HCT116 (cell line): ENCODE results near the gene SELENOW. TPM values are rescaled to one million over a fixed set of nuclear protein-coding genes. Genes with fewer than 3 reads are reported as not detected.

Experiments
- ATAC-seq: fragments of 200-7000 bp; cut with Tn5 transposase; 2 replicates; pipeline ENCODE4 v1.9.1; 2020; ENCODE audit warnings: mild to moderate bottlenecking, moderate library complexity
- BruUV-seq: library from RNA; stranded (reverse); fragments of 400-500 nt; replicated peaks from 2 replicates; lab custom pipeline; 2021; lab: Mats Ljungman, UMichigan
- CTCF ChIA-PET: fragments of 300-600 bp; sonication (Branson Sonifier 250); formaldehyde crosslinking; loops from one replicate; lab custom pipeline; 2021; ENCODE audit warnings: antibody characterized with exemption; lab: Charles Lee
- POLR2A ChIA-PET: fragments of 300-600, 350-600 bp; sonication (Branson Sonifier 250); formaldehyde crosslinking; loops from one replicate; lab custom pipeline; 2021; ENCODE audit warnings: antibody characterized with exemption; lab: Charles Lee
- RAD21 ChIA-PET, 2 experiments: fragments of 300-600 bp; sonication (Branson Sonifier 250); formaldehyde crosslinking; loops; one replicate each; lab custom pipeline; 2023; ENCODE audit warnings: low total read pairs in 2 of 2; ENCODE audit not compliant: uncharacterized antibody in 2 of 2, unreplicated experiment in 2 of 2, low non-redundant PET in 1 of 2; lab: Charles Lee
- DNase-seq: peaks from one replicate; pipeline ENCODE4 v3.0.0-alpha.2; 2010; ENCODE audit warnings: low read depth, low spot score
- H2AFZ ChIP-seq: fragments of 200-600 bp; shearing (Covaris generic), sonication (generic); 2 replicates; pipeline ENCODE4 v1.6.1; 2017; ENCODE audit warnings: low read depth, mixed run types, mixed read lengths, antibody characterized with exemption, low read length; ENCODE audit not compliant: poor library complexity, severe bottlenecking
- H3K27ac ChIP-seq: 2 replicates; pipeline ENCODE4 v1.5.1; 2012; ENCODE audit warnings: low read depth, low read length
- H3K27me3 ChIP-seq: fragments of 200-600 bp; sonication (generic); 2 replicates; pipeline ENCODE4 v1.6.1; 2016; ENCODE audit warnings: mixed run types, low read length, mixed read lengths; ENCODE audit not compliant: insufficient read depth
- H3K36me3 ChIP-seq, 2 experiments: fragments of 200-500 bp in 1 of 2; fragments of 200-600 bp in 1 of 2; sonication (Bioruptor generic) in 1 of 2; sonication (generic) in 1 of 2; 2 replicates each; pipeline versions ENCODE4 v1.5.1 to v1.6.1; 2014 to 2016; ENCODE audit warnings: low read length in 2 of 2, inconsistent platforms in 1 of 2, mixed read lengths in 1 of 2, mixed run types in 1 of 2; ENCODE audit not compliant: insufficient read depth in 2 of 2, control insufficient read depth in 1 of 2
- H3K4me1 ChIP-seq, 2 experiments: fragments of 200-600 bp in 1 of 2; sonication (generic) in 1 of 2; 2 replicates each; pipeline versions ENCODE4 v1.5.1 to v1.6.1; 2012 to 2017; ENCODE audit warnings: low read length in 2 of 2, inconsistent platforms in 1 of 2, mild to moderate bottlenecking in 1 of 2, mixed read lengths in 1 of 2, mixed run types in 1 of 2, moderate library complexity in 1 of 2; ENCODE audit not compliant: insufficient read depth in 2 of 2, control insufficient read depth in 1 of 2
- H3K4me2 ChIP-seq: fragments of 200-600 bp; sonication (generic); 2 replicates; pipeline ENCODE4 v1.6.1; 2017; ENCODE audit warnings: mixed run types, low read length, mixed read lengths
- H3K4me3 ChIP-seq, 2 experiments: fragments of 200-600 bp in 1 of 2; sonication (generic) in 1 of 2; replicated peaks in 1 of 2; 2 replicates each; pipeline ENCODE4 v1.5.1; 2011 to 2016; ENCODE audit warnings: low read length in 2 of 2, control low read depth in 1 of 2, low read depth in 1 of 2, mild to moderate bottlenecking in 1 of 2, mixed read lengths in 1 of 2, mixed run types in 1 of 2
- H3K79me2 ChIP-seq: fragments of 200-600 bp; sonication (generic); 2 replicates; pipeline ENCODE4 v1.6.1; 2017; ENCODE audit warnings: mild to moderate bottlenecking, mixed run types, low read length, moderate library complexity, mixed read lengths; ENCODE audit not compliant: insufficient read depth
- H3K9ac ChIP-seq: fragments of 200-600 bp; sonication (generic); 2 replicates; pipeline ENCODE4 v1.6.1; 2016; ENCODE audit warnings: low read length, mixed read lengths
- H3K9me2 ChIP-seq: fragments of 200-600 bp; sonication (generic), shearing (Covaris generic); 2 replicates; pipeline ENCODE4 v1.6.1; 2017; ENCODE audit warnings: mixed run types, mild to moderate bottlenecking, moderate library complexity; ENCODE audit not compliant: insufficient read depth
- H3K9me3 ChIP-seq, 2 experiments: fragments of 200-500 bp in 1 of 2; fragments of 200-600 bp in 1 of 2; sonication (Bioruptor generic) in 1 of 2; sonication (generic) in 1 of 2; 2 replicates each; pipeline ENCODE4 v1.6.1; 2014 to 2017; ENCODE audit warnings: low read length in 2 of 2, mixed read lengths in 2 of 2, inconsistent platforms in 1 of 2, low read depth in 1 of 2, mild to moderate bottlenecking in 1 of 2, mixed run types in 1 of 2, moderate library complexity in 1 of 2; ENCODE audit not compliant: control insufficient read depth in 1 of 2, insufficient read depth in 1 of 2
- H4K20me1 ChIP-seq: fragments of 200-600 bp; sonication (generic), shearing (Covaris generic); 2 replicates; pipeline ENCODE4 v1.6.1; 2017; ENCODE audit warnings: mixed run types, mild to moderate bottlenecking, moderate library complexity; ENCODE audit not compliant: insufficient read depth
- ATF3 ChIP-seq: IDR thresholded peaks from 2 replicates; pipeline ENCODE4 v1.6.1; 2012
- ELF1 ChIP-seq: IDR thresholded peaks from 2 replicates; pipeline ENCODE4 v1.6.1; 2012; ENCODE audit warnings: low read depth, borderline replicate concordance
- EZH2 ChIP-seq: fragments of 200-600 bp; sonication (generic); IDR thresholded peaks from 2 replicates; pipeline ENCODE4 v1.6.1; 2017; ENCODE audit warnings: antibody characterized with exemption, mixed run types
- POLR2AphosphoS5 ChIP-seq: IDR thresholded peaks from 2 replicates; pipeline ENCODE4 v1.6.1; 2011; ENCODE audit warnings: mild to moderate bottlenecking, low read depth, low read length, moderate library complexity
- RAD21 ChIP-seq: IDR thresholded peaks from 2 replicates; pipeline ENCODE4 v1.6.1; 2012; ENCODE audit warnings: low read depth, mild to moderate bottlenecking
- SP1 ChIP-seq: IDR thresholded peaks from 2 replicates; pipeline ENCODE4 v1.6.1; 2012; ENCODE audit warnings: low read depth
- TCF7L2 ChIP-seq: IDR thresholded peaks from 2 replicates; pipeline ENCODE4 v1.7.0; 2011; ENCODE audit warnings: borderline replicate concordance, inconsistent platforms; ENCODE audit not compliant: insufficient read depth, insufficient read length; ENCODE audit errors: extremely low read depth
- ZNF274 ChIP-seq: fragments of 200-500 bp; sonication (Bioruptor generic); IDR thresholded peaks from 2 replicates; pipeline ENCODE4 v1.6.1; 2014; ENCODE audit warnings: mild to moderate bottlenecking, low read depth, low read length, inconsistent platforms
- intact Hi-C: fragments of 100-400 bp; cut with micrococcal nuclease; formaldehyde crosslinking; loops from 2 replicates; pipeline ENCODE4 v1.10.0; 2022
- total RNA-seq: library from RNA; stranded (reverse); gene quantifications from one replicate; pipeline ENCODE4 v1.2.1, GENCODE V29; 2021; ENCODE audit not compliant: unreplicated experiment
- TF ChIP-seq, protein P1 (sequence below), 3 experiments: fragments of 200-600 bp in 1 of 3; sonication (generic) in 1 of 3; IDR thresholded peaks in 2 of 3; conservative IDR thresholded peaks in 1 of 3; 2 replicates each; pipeline ENCODE4 v1.5.1; 2012 to 2017; ENCODE audit warnings: low read depth in 2 of 3, low read length in 2 of 3, antibody characterized with exemption in 1 of 3, borderline replicate concordance in 1 of 3, control low read depth in 1 of 3, mild to moderate bottlenecking in 1 of 3, mixed read lengths in 1 of 3, mixed run types in 1 of 3, moderate library complexity in 1 of 3; ENCODE audit not compliant: insufficient read depth in 1 of 3

SELENOW gene
- total RNA-seq, 1 experiment from 2014 or later, result 181 TPM

DNA sequence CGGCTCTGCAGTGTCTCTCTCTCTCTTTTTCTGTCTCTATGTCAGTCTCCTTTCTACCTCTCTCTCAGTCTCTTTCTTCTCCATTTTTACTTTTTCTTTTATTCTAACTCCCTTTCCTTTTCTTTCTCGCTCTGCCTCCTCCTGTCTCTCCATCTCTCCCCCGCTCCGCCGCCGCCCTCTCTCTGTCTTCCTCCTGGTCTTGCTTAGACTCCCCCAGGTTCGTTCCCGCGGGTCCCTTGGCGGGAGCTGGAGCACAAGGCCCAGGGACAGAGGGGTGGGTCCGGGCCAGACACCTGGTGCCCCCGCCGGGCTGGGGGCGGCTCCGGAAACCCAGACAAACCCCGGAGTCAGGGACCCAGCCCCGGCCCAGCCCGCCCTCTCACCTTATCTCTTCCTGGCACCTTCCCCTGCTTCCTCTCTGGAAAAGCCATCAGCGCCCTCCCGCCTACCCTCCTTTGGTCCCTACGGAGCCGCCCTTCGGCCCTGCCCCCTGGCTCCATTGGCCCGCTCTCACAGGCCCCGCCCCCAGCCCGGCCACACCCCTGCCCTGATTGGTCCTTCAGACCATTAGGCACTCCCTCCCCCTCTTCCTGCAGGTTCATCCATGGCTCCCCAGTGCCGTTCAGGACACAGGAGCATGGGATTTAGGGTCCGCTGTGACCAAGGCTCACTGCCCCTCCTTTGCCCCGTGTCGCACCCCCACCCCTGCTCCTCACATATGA is 48.5 kb upstream of the SELENOW start:
- H3K36me3 ChIP-seq, result peaks cover 2 to 18% of the 10 kb centered on the region in 2 experiments; a peak in 3 of 4 replicates
- H3K4me3 ChIP-seq, result peak overlapping the region; percentile 49 to 58
- intact Hi-C loops, result loop anchor here (2.0 kb wide), 1 partner anchor 13 kb away; no protein-coding TSS in a partner anchor

More for the DNA sequence above, 48.5 kb upstream of the SELENOW start:
- no peak overlapping the region for H2AFZ ChIP-seq
- no peaks in the 10 kb centered on the region for H3K27me3 ChIP-seq
- peaks cover 8% of the 10 kb centered on the region for H3K79me2 ChIP-seq
- no peaks in the 10 kb centered on the region for H4K20me1 ChIP-seq
- H3K9me2 ChIP-seq, result no peaks in the 10 kb centered on the region
- TF ChIP-seq ATF3, result no peak
- no peak for TF ChIP-seq TCF7L2
- TF ChIP-seq SP1, result peak; percentile 52; the same call in 1 of the 2 replicates
- TF ChIP-seq ZNF274, result no peak
- no peak for TF ChIP-seq EZH2
- TF ChIP-seq, protein P1, sequence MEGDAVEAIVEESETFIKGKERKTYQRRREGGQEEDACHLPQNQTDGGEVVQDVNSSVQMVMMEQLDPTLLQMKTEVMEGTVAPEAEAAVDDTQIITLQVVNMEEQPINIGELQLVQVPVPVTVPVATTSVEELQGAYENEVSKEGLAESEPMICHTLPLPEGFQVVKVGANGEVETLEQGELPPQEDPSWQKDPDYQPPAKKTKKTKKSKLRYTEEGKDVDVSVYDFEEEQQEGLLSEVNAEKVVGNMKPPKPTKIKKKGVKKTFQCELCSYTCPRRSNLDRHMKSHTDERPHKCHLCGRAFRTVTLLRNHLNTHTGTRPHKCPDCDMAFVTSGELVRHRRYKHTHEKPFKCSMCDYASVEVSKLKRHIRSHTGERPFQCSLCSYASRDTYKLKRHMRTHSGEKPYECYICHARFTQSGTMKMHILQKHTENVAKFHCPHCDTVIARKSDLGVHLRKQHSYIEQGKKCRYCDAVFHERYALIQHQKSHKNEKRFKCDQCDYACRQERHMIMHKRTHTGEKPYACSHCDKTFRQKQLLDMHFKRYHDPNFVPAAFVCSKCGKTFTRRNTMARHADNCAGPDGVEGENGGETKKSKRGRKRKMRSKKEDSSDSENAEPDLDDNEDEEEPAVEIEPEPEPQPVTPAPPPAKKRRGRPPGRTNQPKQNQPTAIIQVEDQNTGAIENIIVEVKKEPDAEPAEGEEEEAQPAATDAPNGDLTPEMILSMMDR (IDR thresholded peaks at IDR 0.05 in 2 of 3, conservative IDR thresholded peaks at IDR 0.05 in 1 of 3; ENCODE audit: borderline replicate concordance in 1 of 3, insufficient read depth in 1 of 3, low read depth in 2 of 3, low read length in 2 of 3), result no peak
- TF ChIP-seq RAD21, result no peak
- no peak for TF ChIP-seq ELF1
- 0 out of 2 replicates have a peak, but pooled peaks have one; percentile 12 for TF ChIP-seq POLR2AphosphoS5
- H3K9me3 ChIP-seq, result no peaks in the 10 kb centered on the region
- peak overlapping the region; percentile 98 for H3K27ac ChIP-seq
- CTCF ChIA-PET, result interaction anchor here (1.4 to 9.2 kb wide), 3 partner anchors 17 to 139 kb away, joined by 5 to 62 read pairs (median 6); partner anchors contain the start of gene EHD2
- DNase-seq, result no peak
- peaks cover 35 to 60% of the 10 kb centered on the region in 2 experiments for H3K4me1 ChIP-seq
- peak overlapping the region; percentile 88 for H3K4me2 ChIP-seq
- TSS peak; percentile 83 for BruUV-seq
- peak; percentile 87 for ATAC-seq
- RAD21 ChIA-PET, result interaction anchor here (0.5 to 1.0 kb wide), 2 partner anchors 17 to 90 kb away, joined by 3 to 5 read pairs; no protein-coding TSS in a partner anchor
- peak overlapping the region; percentile 74 for H3K9ac ChIP-seq
- POLR2A ChIA-PET, result interaction anchor here (0.6 to 1.3 kb wide), 3 partner anchors 8 to 17 kb away, joined by 3 to 5 read pairs (median 4); partner anchors contain the start of gene EHD2
